Sciatic nerve (tissue), 2 donors: Measurements from ENCODE around the gene ATP2B3. TPM values are rescaled to one million over a fixed set of nuclear protein-coding genes. Genes with fewer than 3 reads are reported as not detected.
A peak's percentile ranks its signal among the peaks of the same experiment; 100 is the strongest.
"Not testable (repeated sequence)": the region's sequence is repeated elsewhere in the genome, so short reads cannot be mapped to it uniquely, and the experiment has no call there.

Experiments used
- ATAC-seq: fragments of 200-7000 bp; cut with Tn5 transposase; one replicate; pipeline ENCODE4 v1.9.1; 2020; ENCODE audit warnings: mild to moderate bottlenecking, moderate library complexity
- DNase-seq: peaks from one replicate; pipeline ENCODE4 v3.0.0-alpha.2; 2020; ENCODE audit warnings: low spot score
- intact Hi-C: fragments of 100-400 bp; cut with DNase I; formaldehyde crosslinking; loops from one replicate; pipeline ENCODE4 v1.14.2; 2022
- total RNA-seq: library from RNA; stranded (reverse); fragmentation: NEBNext Ultra II Directional; extraction: Animal tissue kit (Norgen Biotek cat#: 25700); gene quantifications from one replicate; pipeline ENCODE4 v1.2.1, GENCODE V29; 2021
- donor health status: DM: no; HTN: no; CAD: no.
- donor health status: DM: no; HTN: no; CAD: no.

Gene ATP2B3
- total RNA-seq, 1 donor from 2014 or later: 0.09 TPM

- ATAC-seq: peak; percentile 39
- intact Hi-C loops: no loop called here
- DNase-seq: no peak
Measured at GRCh38 chrX:153598541-153599191, 81.2 kb downstream of the ATP2B3 start, which contains the start of gene CCNQ. Gene CCNQ (minus strand): TSS chrX:153599139. CDS start chrX:153599073, 66 bp downstream.

DNA sequence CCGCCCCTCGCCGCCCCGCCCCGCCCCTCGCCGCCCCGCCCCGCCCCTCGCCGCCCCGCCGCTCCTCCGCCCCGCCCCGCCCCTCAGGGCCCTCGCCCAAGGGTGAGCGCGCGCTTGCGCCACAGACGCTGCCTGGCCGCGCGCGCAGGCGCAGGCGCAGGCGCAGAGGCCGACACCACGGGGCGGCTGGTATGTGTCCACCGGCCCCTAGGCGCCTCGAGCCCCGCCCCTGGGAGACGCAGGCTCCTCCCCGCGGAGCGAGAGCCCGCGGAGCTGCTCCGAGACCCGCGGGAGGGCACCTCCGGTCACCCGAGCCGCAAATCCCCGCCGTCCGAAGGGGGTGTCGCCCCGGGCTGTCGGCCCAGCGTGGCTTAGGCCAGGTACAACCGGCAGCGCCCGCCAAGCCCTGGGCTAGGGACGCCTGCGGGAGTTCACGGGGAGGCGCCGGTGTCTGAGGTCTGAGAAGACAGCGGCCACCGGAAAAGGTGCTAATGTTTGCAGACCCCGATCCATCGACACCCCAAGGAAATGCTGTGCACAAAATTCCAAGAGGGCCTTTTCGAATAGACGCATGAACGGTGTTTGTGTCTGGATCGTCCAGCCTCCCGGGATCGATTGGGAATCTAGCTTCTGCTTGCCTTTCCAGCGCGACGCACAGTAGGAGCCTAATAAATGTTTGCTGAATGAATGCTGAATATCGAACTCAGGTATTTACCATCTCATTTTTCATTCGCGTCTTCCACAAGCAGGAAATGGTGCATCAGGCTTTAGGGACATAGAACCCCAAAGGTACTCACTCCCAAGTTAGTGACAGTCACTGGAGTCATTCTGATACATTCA lies 82.0 kb downstream of the ATP2B3 start:
- intact Hi-C loops: no loop called here
- peak; percentile 97 for ATAC-seq

GRCh38 chrX:153600032-153600373 lies 82.6 kb downstream of the ATP2B3 start:
- intact Hi-C loops: no loop called here
- no peak for ATAC-seq

More for the DNA sequence above, 82.0 kb downstream of the ATP2B3 start:
- DNase-seq: peak; percentile 91

GRCh38 chrX:153600921-153601320 lies 83.5 kb downstream of the ATP2B3 start:
- intact Hi-C loops: no loop called here
- DNase-seq: no peak
- no peak for ATAC-seq

More at GRCh38 chrX:153600032-153600373, 82.6 kb downstream of the ATP2B3 start:
- DNase-seq: no peak

DNA sequence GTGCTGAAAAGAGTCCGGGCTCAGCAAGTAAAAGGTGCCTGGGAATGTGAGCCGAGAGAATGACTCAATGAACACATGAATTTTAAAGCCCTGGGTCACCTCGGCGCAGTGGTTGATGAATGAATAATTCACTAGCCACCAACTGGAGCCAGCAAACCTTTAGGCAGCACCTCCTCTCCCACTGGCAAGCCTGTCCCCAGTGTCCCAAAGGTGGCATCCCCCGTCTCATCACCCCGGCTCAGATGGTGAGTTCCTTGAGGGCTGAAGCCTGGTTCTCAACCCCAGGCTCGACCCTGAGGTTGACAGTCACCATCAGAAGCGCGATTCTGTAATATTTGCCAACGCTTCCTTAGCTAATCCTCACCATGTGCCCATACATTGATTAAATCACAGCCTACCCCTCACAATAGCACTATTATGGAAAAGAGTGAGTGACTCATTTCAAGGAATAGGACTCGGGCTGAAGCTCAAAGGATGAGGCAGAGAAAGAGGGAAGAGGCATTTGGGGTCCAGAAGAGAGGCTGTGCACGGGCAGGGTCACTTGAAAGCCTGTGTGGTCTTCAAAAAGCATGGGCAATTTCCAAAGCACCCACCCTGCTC lies 84.2 kb downstream of the ATP2B3 start:
- ATAC-seq (no peak), DNase-seq (no peak)
- intact Hi-C loops: no loop called here

- ATAC-seq (no peak), DNase-seq (no peak)
- intact Hi-C loops: no loop called here
Measured at GRCh38 chrX:153602601-153603000, 85.2 kb downstream of the ATP2B3 start.

DNA sequence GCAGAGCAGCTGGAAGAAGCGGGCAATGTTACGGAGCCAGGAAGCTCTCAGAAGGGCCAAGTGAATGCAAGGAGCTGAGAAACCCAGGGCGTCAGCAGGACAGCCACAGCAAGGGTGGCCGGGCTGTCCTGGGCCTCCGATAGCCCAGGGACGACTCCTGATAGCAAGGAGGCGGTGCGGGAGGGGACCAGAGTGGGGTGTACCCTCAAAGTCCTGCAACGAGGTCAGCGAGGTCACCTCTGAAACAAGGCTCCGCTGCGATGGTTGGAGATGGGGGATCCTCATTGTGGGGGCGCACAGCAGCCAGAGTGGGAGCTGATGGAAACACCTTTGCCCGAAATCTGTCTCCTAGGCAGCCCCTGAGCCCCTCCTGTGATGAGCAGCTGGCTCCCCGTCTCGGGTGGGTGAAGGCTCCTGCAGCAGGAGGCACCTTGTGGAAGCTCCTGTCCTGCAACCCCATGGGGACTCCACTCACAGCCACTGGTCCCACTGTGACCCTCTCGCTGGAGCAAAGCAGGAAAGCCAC lies 85.8 kb downstream of the ATP2B3 start:
- DNase-seq: no peak
- intact Hi-C loops: no loop called here
- ATAC-seq: no peak

- ATAC-seq, intact Hi-C loops, DNase-seq: not testable (repeated sequence)
Measured at GRCh38 chrX:153604666-153605380, 87.4 kb downstream of the ATP2B3 start.

- ATAC-seq: no peak
- no peak for DNase-seq
- intact Hi-C loops: no loop called here
Measured at GRCh38 chrX:153606503-153606902, 89.1 kb downstream of the ATP2B3 start.

DNA sequence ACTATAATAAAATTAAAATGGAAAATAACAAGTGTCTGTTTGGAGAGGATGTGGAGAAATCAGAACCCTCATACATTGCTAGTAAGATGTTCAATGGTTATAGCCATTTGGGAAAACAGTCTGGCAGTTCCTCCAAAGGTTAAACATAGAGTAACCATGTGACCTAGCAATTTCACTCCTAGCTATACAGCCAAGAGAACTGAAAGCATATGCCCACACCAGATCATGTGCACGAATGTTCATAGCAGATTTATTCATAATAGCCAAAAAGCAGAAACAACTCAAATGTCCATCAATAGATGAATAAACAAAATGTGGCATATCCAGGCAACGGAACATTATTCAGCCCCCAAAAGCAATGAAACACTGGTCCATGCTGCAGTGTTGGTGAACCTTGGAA lies 90.9 kb downstream of the ATP2B3 start:
- ATAC-seq: no peak
- intact Hi-C loops: no loop called here

DNA sequence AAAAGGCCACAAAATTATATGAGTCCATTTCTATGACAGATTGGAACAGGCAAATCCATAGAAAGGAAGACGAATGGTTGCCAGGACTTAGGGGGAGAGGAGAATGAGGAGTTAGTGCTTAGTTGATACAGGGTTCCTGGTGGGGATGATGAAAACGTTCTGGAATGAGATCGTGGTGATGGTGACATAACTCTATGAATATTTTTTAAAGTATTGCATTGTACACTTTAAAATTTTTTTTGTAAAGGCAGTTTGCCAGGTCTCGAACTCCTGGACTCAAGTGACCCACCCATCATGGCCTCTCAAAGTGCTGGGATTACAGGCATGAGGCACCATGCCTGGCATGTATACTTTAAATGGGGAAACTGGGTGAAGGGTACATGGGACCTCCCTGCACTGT lies 91.4 kb downstream of the ATP2B3 start:
- DNase-seq: no peak
- no peak for ATAC-seq
- intact Hi-C loops: no loop called here

More for the DNA sequence above, 90.9 kb downstream of the ATP2B3 start:
- DNase-seq: no peak

DNA sequence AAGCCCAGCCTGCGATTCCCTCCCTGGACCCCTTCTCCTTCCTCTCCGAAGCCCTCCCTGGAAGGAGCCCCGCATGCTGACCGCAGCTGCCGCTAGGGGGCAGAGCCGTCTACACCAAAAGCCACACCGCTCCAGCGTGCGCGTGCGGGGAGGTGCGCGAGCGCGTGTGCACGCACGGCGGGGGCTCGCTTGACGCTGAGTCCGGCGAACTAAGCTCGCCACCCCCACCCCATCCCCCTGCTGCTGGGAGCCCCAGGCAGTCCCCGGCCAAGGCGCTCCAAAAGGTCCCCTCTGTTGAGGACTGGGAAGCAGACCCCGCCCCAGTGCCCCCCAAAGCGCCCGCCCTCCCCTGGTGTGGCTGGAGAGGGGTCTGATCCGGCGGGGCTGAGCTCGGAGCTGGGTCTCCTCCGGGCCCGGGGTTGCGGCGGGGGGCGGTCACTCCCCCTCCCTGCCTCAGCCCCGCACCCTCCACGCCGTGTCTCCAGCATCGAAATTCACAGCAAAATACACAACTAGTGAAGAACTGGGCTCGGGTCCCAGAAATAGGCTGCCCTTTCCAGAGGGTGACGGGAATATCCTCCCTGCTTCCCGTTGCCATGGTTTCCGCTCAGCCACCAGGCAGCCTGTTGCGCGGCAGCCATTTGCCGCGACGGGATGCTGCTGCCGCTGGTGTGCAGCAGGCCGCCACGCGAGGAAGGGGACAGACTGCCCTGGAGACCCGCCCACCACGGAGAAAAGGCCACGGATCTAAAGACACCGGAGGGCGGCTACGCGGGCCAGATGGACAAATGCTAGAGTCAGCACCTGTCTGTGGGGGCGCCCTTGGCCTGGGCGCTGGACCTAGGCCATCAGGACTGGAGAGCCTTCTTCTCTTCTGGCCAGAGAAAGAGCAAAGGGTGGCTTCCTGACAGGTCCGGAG lies 92.7 kb downstream of the ATP2B3 start:
- intact Hi-C loops: no loop called here
- ATAC-seq (peak; percentile 92), DNase-seq (peak; percentile 85)

GRCh38 chrX:153610836-153611213 lies 93.4 kb downstream of the ATP2B3 start:
- intact Hi-C loops: no loop called here
- peak; percentile 8 for ATAC-seq
- no peak for DNase-seq

DNA sequence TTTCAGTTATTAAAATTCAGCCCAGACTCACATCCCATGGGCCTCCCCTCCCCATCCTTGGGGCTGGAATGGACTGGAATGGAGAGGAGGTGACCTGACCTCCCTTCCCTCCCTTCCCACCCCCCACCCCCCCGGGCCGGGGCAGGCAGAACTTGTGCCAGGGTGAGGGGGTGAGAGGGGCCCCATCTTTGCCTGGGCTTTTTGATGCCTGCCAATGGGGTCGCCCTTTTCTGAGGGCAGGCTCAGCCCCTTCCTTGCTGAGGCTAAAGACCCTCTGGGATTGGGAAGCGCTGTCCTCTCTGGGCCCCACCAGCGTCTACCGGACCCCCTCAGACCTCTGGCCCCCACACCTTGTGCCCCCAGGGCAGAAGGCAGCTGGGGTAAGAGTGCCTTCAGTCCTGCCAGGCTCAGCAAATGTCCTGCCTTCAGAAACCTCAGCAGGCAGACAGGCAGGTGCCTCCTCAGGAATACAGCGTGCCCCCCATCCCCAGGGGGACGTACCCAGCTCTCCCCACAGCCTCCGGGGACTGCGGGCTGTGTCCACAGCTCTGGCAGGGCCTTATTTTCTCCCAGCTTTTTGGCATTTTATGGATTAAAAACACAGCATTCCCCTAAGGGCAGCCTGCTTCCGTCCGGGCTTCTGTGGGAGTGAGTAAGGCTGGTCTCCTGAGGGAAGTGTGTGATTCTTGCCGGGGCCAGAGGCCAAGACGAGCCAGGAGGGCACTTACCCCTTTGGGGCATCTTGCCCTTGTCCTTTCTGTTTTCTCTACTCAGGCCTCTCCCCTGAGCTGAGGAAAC lies 94.1 kb downstream of the ATP2B3 start:
- DNase-seq (no peak), ATAC-seq (no peak)
- intact Hi-C loops: no loop called here

GRCh38 chrX:153612413-153612812 lies 95.0 kb downstream of the ATP2B3 start:
- intact Hi-C loops: no loop called here
- no peak for DNase-seq
- ATAC-seq: no peak

DNA sequence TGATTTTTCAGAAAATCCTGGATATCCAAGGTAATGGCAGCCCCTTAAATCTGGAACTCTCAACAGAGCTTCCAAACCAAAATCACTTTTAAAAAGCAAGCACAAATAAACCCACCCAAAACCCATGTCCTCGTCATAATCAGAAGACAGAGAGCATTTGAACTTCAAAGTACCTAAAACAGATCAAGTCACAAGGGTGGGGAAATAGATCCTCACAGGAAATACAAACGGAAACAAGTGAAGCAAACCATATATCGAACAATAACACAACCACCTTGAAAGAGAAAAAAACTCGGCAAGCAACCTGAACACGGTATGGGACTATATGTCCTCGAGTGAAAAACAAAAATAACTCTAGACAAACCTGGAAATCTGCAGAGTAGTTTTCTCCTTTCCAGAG lies 97.4 kb downstream of the ATP2B3 start:
- intact Hi-C loops: no loop called here
- ATAC-seq (no peak), DNase-seq (no peak)

- no peak for DNase-seq
- intact Hi-C loops: no loop called here
- no peak for ATAC-seq
Measured at GRCh38 chrX:153620576-153620975, 103.1 kb downstream of the ATP2B3 start.
